CD14-positive monocyte (primary cell): ENCODE measurements around the gene TRIM65. TPM values are rescaled to one million over a fixed set of nuclear protein-coding genes. Genes with fewer than 3 reads are reported as not detected.

Source experiments
- DNase-seq, 3 donors: peaks; one replicate each; pipeline ENCODE4 v3.0.0-alpha.2; 2011 to 2022
- H2AFZ ChIP-seq: 2 replicates; pipeline ENCODE4 v1.6.0; 2012; ENCODE audit warnings: mild to moderate bottlenecking, low read depth, low read length, inconsistent platforms; ENCODE audit not compliant: insufficient read depth, poor library complexity, severe bottlenecking
- H3K27ac ChIP-seq, 2 donors: 1 replicate in 1 of 2; 2 replicates in 1 of 2; pipeline ENCODE4 v1.5.1; 2012 to 2013; ENCODE audit warnings: low read length in 2 of 2, control low read depth in 1 of 2, inconsistent platforms in 1 of 2, low read depth in 1 of 2, mild to moderate bottlenecking in 1 of 2
- H3K27me3 ChIP-seq, 2 donors: one replicate each; pipeline versions ENCODE4 v1.6.0 to v1.6.1; 2011 to 2013; ENCODE audit warnings: low read length in 2 of 2; ENCODE audit not compliant: control insufficient read depth in 2 of 2, insufficient read depth in 2 of 2
- H3K36me3 ChIP-seq, 2 donors: replicated peaks in 1 of 2; 1 replicate in 1 of 2; 2 replicates in 1 of 2; pipeline versions ENCODE4 v1.5.1 to v1.6.1; 2012 to 2013; ENCODE audit warnings: low read length in 2 of 2, control low read depth in 1 of 2, inconsistent platforms in 1 of 2, mild to moderate bottlenecking in 1 of 2; ENCODE audit not compliant: insufficient read depth in 2 of 2, control insufficient read depth in 1 of 2
- H3K4me1 ChIP-seq, 2 donors: 1 replicate in 1 of 2; 2 replicates in 1 of 2; pipeline versions ENCODE4 v1.5.1 to v1.6.1; 2012 to 2013; ENCODE audit warnings: low read length in 2 of 2, control low read depth in 1 of 2, inconsistent platforms in 1 of 2, mild to moderate bottlenecking in 1 of 2, moderate library complexity in 1 of 2; ENCODE audit not compliant: insufficient read depth in 2 of 2, control insufficient read depth in 1 of 2
- H3K4me2 ChIP-seq: replicated peaks from 2 replicates; pipeline ENCODE3; 2012; ENCODE audit warnings: low read length, moderate library complexity, mild to moderate bottlenecking; ENCODE audit not compliant: poor library complexity, severe bottlenecking; ENCODE audit errors: extremely low read depth
- H3K4me3 ChIP-seq, 3 experiments: fragments of 200-600 bp in 1 of 3; sonication (generic) in 1 of 3; replicated peaks in 1 of 3; 1 replicate in 2 of 3; 2 replicates in 1 of 3; pipeline ENCODE4 v1.5.1; 2011 to 2013; ENCODE audit warnings: low read length in 3 of 3, mild to moderate bottlenecking in 3 of 3, control low read depth in 2 of 3, low read depth in 2 of 3, inconsistent platforms in 1 of 3, moderate library complexity in 1 of 3
- H3K79me2 ChIP-seq: 2 replicates; pipeline ENCODE4 v1.6.0; 2012; ENCODE audit warnings: mild to moderate bottlenecking, control low read depth, inconsistent platforms, low read length, moderate library complexity; ENCODE audit not compliant: insufficient read depth
- H3K9ac ChIP-seq: 2 replicates; pipeline ENCODE4 v1.6.0; 2017; ENCODE audit warnings: low read length, mild to moderate bottlenecking; ENCODE audit not compliant: insufficient read depth, poor library complexity, severe bottlenecking
- H3K9me3 ChIP-seq, 2 donors: replicated peaks in 1 of 2; 1 replicate in 1 of 2; 2 replicates in 1 of 2; pipeline versions ENCODE4 v1.5.1 to v1.6.1; 2012 to 2013; ENCODE audit warnings: low read length in 2 of 2, control low read depth in 1 of 2; ENCODE audit not compliant: control insufficient read depth in 1 of 2, insufficient read depth in 1 of 2
- H4K20me1 ChIP-seq: 2 replicates; pipeline ENCODE4 v1.6.0; 2012; ENCODE audit warnings: mild to moderate bottlenecking, low read length, control low read depth, moderate library complexity; ENCODE audit not compliant: insufficient read depth
- H3K27ac Mint-ChIP-seq, 7 donors: one replicate each; pipeline ENCODE4 v1.8.0; 2020; ENCODE audit warnings: mild to moderate bottlenecking in 7 of 7, mixed read lengths in 7 of 7, moderate library complexity in 6 of 7, inconsistent platforms in 2 of 7
- H3K27me3 Mint-ChIP-seq, 3 donors: one replicate each; pipeline ENCODE4 v1.8.0; 2021 to 2022; ENCODE audit warnings: low read depth in 3 of 3, mild to moderate bottlenecking in 3 of 3, mixed read lengths in 3 of 3, moderate library complexity in 3 of 3, inconsistent platforms in 1 of 3
- H3K36me3 Mint-ChIP-seq, 2 donors: one replicate each; pipeline ENCODE4 v1.8.0; 2020; ENCODE audit warnings: mixed read lengths in 2 of 2, inconsistent platforms in 1 of 2, mild to moderate bottlenecking in 1 of 2
- H3K4me1 Mint-ChIP-seq: one replicate; pipeline ENCODE4 v1.8.0; 2020; ENCODE audit warnings: mild to moderate bottlenecking, mixed read lengths
- H3K4me3 Mint-ChIP-seq, 2 donors: one replicate each; pipeline ENCODE4 v1.8.0; 2020; ENCODE audit warnings: mild to moderate bottlenecking in 2 of 2, mixed read lengths in 2 of 2, moderate library complexity in 1 of 2
- H3K9me3 Mint-ChIP-seq, 7 donors: one replicate each; pipeline ENCODE4 v1.8.0; 2020 to 2022; ENCODE audit warnings: mixed read lengths in 7 of 7, mild to moderate bottlenecking in 6 of 7, moderate library complexity in 6 of 7, inconsistent platforms in 2 of 7
- WGBS: methylation state at CpG from one replicate; pipeline ENCODE4 v1.1.5; 2013; ENCODE audit warnings: missing lambda C conversion rate; ENCODE audit not compliant: insufficient coverage; 5-methylcytosine and 5-hydroxymethylcytosine counted together
- intact Hi-C, 2 donors: fragments of 100-400 bp; cut with micrococcal nuclease; formaldehyde crosslinking; loops; one replicate each; pipeline versions ENCODE4 v1.15.0 to v1.15.1; 2023
- polyA plus RNA-seq, 3 donors: library from polyadenylated mRNA; depleted of rRNA in 1 of 3; unstranded in 2 of 3; stranded (reverse) in 1 of 3; fragments of 300-500 nt in 2 of 3; fragments of >200 nt in 1 of 3; fragmentation: Illumina TruSeq in 2 of 3; gene quantifications; 1 replicate in 2 of 3; 2 replicates in 1 of 3; pipeline ENCODE4 v1.2.3, GENCODE V29; 2012 to 2021
- TF ChIP-seq, protein P1 (sequence below): fragments of 200-600 bp; IDR thresholded peaks from one replicate; pipeline ENCODE4 v1.8.0; 2022; ENCODE audit warnings: antibody characterized with exemption, mild to moderate bottlenecking

TRIM65 gene
- polyA plus RNA-seq, 3 donors: 5.6 to 10.4 (median 5.9) TPM

DNA sequence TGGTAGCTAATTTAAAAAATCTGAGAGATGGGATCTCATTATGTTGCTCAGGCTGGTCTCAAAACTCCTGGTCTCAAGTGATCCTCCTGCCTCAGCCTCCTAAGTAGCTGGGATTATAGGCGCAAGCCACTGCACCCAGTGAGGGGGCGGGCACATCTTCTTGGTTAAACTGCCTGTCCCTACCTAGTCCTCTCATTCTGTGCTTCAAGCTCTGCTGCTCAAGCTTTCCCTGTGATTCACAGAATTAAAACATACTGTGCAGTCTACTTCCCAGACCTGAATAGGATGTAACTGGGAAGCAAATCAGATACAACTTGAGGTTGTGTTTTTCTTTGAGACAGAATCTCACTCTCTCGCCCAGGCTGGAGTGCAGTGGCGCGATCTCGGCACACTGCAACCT is 5.7 kb upstream of the TRIM65 start:
- H3K9ac ChIP-seq: no peak overlapping the region
- intact Hi-C loops: loop anchor here in 1 of 2 donors (5.0 kb wide), 1 partner anchor 40 kb away; the partner anchor contains the start of gene FBF1

DNA sequence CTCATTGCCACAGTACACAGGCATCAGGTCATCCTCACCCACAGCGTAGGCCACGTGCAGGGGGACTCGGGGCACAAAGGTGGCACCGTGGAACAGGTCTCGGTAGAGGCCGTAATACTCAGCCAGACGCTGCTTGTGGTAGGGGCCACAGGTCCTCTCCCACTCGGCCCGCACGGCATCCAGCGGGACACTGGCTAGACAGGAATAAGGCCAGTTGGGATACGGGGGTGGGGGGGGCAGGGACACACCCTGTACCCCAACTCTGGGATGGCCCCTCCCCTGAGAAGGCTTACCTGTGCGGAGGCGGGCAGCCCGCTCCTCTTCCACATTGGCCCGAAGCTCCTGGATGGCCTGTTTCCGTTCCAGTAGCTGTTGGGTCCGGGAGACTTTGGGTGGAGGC is 5.0 kb upstream of the TRIM65 start:
- no peaks in the 10 kb centered on the region for H3K27me3 ChIP-seq
- peaks cover 25 to 31% of the 10 kb centered on the region in 2 donors for H3K4me1 ChIP-seq
- H3K4me1 Mint-ChIP-seq: peaks cover 20% of the 10 kb centered on the region
- no peak overlapping the region for H3K4me2 ChIP-seq
- H3K27ac ChIP-seq: no peak overlapping the region
- WGBS: 100% methylated on average over 10 of the region's 18 CpGs
- no peaks in the 10 kb centered on the region for H3K9me3 ChIP-seq
- H3K36me3 ChIP-seq: peaks cover 42 to 44% of the 10 kb centered on the region in 2 donors
- H3K4me3 Mint-ChIP-seq: no peak overlapping the region
- peaks cover 0 to 2% (median 0%) of the 10 kb centered on the region in 3 donors for H3K27me3 Mint-ChIP-seq
- DNase-seq: no peak
- intact Hi-C loops: loop anchor here in 1 of 2 donors (5.0 kb wide), 1 partner anchor 41 kb away; the partner anchor contains the start of gene FBF1
- H2AFZ ChIP-seq: no peak overlapping the region
- no peaks in the 10 kb centered on the region for H3K9me3 Mint-ChIP-seq
- H3K4me3 ChIP-seq: no peak overlapping the region
- peaks cover 13% of the 10 kb centered on the region for H3K79me2 ChIP-seq
- H4K20me1 ChIP-seq: no peaks in the 10 kb centered on the region
- H3K27ac Mint-ChIP-seq: no peak overlapping the region
- H3K36me3 Mint-ChIP-seq: peaks cover 33 to 49% of the 10 kb centered on the region in 2 donors
- no peak overlapping the region for H3K9ac ChIP-seq
- TF ChIP-seq, protein P1, sequence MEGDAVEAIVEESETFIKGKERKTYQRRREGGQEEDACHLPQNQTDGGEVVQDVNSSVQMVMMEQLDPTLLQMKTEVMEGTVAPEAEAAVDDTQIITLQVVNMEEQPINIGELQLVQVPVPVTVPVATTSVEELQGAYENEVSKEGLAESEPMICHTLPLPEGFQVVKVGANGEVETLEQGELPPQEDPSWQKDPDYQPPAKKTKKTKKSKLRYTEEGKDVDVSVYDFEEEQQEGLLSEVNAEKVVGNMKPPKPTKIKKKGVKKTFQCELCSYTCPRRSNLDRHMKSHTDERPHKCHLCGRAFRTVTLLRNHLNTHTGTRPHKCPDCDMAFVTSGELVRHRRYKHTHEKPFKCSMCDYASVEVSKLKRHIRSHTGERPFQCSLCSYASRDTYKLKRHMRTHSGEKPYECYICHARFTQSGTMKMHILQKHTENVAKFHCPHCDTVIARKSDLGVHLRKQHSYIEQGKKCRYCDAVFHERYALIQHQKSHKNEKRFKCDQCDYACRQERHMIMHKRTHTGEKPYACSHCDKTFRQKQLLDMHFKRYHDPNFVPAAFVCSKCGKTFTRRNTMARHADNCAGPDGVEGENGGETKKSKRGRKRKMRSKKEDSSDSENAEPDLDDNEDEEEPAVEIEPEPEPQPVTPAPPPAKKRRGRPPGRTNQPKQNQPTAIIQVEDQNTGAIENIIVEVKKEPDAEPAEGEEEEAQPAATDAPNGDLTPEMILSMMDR: no peak

More for the DNA sequence above, 5.7 kb upstream of the TRIM65 start:
- H3K4me1 ChIP-seq: peaks cover 19 to 24% of the 10 kb centered on the region in 2 donors
- H3K4me3 Mint-ChIP-seq: no peak overlapping the region
- H3K79me2 ChIP-seq: peaks cover 13% of the 10 kb centered on the region
- H4K20me1 ChIP-seq: no peaks in the 10 kb centered on the region
- H3K36me3 Mint-ChIP-seq: peaks cover 33 to 48% of the 10 kb centered on the region in 2 donors
- H3K4me2 ChIP-seq: no peak overlapping the region
- WGBS: 100% methylated on average over 2 of the region's 6 CpGs
- H3K27ac ChIP-seq: no peak overlapping the region
- H2AFZ ChIP-seq: no peak overlapping the region
- H3K36me3 ChIP-seq: peaks cover 42 to 44% of the 10 kb centered on the region in 2 donors
- H3K27me3 ChIP-seq: no peaks in the 10 kb centered on the region
- no peak overlapping the region for H3K4me3 ChIP-seq
- no peak overlapping the region for H3K27ac Mint-ChIP-seq
- H3K9me3 Mint-ChIP-seq: no peaks in the 10 kb centered on the region
- peaks cover 0 to 2% (median 0%) of the 10 kb centered on the region in 3 donors for H3K27me3 Mint-ChIP-seq
- H3K4me1 Mint-ChIP-seq: peaks cover 18% of the 10 kb centered on the region
- H3K9me3 ChIP-seq: no peaks in the 10 kb centered on the region
- TF ChIP-seq, protein P1: no peak
- DNase-seq: no peak
